SIG-M5 treated with dmso at 0.1 percent for 504 hours (cell line): ENCODE results near the gene TSPAN18.

Experiments
- DNase-seq: peaks from one replicate; lab custom pipeline; 2025; ENCODE audit not compliant: unreplicated experiment; lab: John Stamatoyannopoulos, UW

The TSPAN18 gene

DNA sequence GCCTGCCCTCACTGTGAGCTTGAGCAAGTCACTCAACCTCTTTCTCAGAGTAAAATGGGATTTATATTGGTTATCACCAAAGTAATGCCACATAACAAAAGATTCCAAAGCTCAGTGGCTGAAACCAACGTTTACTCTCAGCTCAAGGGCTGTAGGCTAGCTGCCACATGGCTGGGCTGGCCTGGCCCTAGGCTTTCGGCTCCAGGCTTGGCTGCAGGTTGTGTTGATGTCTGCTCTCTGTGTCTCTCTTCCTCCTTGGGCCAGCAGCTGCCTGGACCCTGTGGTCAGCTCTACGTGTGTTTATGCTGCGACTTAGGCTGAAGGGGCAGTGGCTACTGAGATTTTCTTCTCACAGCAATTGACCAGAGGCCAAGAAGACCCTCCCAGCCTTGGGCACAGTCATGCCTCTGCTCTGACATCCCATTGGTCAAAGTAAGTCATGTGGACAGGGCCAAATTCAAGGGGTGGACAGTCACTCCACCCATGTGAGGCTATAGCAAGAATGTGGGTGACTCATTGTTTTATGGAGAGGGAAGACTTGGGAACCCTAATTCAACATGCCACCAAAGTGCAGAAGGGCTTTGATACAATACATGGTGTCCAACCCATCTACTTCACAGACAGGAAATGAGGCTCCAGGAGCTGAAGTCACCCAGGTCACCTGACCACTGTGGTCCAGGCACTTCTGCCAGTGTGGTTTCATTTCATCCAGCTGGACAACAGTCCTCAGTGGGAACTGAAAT is 90.6 kb downstream of the TSPAN18 start:
- no peak for DNase-seq

DNA sequence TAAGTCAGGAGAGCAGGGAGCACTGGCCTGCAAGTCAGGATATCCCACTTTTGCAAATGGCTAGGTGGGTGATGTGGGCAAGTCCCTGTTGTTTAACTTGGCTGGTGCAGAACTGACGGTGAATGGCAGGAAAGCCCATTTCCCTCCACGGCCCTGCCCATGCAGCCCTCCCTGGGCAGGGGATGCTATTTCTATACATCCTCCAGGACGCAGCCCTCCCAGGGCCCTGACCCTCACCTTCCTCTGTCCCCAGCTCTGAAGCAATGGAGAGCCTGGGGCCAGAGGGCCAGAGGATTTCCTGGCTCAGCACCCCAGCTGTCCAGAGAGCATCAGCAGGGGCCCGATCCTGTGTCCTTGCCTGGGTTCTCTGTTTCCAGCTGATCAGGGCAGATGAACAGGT is 91.3 kb downstream of the TSPAN18 start:
- DNase-seq = no peak

DNA sequence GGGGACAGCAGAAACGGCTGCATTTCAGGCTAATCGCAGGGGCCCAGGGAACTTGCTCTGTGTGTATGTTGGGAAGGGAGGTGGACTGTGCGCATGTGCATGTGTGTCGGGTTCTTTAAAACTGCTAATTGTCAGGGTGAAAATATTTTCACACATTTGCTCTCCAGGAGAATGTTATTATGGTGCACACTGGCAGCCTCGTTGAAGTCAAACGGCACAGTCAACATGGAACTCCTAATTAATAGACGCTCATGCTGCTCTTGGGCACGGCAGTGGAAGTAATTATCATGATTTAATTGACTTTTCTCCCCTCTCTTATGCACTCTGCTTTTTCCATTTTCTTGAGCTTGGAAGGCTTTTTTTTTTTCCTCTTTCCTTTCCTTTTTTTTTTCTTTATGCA is 92.6 kb downstream of the TSPAN18 start:
- no peak for DNase-seq

DNA sequence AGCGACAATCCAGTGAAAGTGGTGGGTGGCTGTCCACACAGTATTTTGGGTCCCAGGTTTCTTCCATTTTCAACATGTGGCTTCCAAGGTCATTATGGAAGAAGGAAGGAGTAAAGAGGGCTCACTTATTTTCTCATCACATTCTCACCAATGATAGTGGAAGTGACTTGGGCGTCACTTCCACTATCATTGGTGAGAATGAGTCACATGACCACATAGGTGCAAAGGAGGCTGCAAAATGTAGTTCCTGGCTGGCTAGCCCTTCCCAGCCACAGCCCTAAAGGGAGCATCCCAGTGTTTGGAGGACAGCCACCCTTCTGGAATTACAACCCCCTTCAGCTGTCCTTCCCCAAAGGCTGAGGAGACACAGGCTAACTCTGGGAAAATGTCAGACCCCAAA is 95.6 kb downstream of the TSPAN18 start:
- DNase-seq = no peak

DNA sequence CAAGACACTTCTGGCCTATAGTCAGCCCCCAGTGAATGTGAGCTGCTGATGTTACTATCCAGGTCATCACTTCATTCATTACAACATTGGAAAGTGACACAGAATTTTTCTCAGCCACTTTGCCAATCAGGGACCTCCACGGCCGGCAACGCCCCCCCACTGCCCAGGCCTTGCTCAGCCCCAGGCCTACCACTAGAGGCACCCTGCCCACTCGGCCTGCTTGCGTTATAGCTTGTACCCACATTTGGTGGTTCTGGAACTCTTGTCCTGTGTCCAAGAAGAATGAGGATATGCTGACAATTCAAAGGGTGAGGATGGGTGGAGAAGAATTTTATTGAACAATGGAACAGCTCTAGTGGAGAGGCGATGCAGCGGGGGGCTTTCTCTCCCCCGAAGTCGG is 96.2 kb downstream of the TSPAN18 start:
- DNase-seq = no peak

DNA sequence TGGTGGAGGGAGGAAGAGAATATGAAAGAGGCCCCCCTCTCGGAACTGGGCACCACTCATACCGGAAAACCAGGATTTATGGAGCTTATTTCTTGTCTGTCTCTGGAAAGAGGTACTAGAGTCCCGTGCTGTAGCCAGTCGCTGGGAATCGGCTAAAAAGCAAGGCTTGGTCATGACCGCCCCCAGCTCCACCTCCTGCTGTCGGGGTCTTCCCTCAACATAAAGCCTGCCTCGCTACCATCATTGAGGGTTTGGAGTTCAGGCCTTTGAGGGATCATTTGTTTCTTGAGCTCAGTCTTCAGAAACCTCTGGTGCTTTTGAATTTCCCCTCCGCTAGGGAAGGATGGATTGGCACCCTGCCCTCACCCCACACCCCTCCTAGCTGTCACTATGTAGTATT is 97.1 kb downstream of the TSPAN18 start:
- no peak for DNase-seq

DNA sequence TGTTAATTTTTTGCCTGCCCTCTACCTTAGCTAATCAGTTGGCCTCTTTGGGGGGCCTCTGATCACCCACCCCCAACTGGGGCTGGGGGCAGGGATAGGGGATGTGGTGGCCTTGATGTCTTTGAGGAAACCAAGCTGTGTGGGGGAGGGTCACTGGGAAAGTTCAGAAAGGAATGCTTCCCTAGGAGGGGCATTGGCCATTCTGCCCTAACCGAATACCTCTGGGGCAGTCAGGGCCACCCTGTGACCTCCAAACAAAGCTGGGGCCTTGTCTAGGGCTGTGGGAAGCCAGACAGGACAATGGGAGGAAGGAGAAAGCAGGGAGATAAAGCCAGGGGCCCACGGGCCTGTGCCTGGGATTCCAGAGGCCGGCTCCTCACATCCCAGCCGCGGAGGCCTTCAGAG is 97.5 kb downstream of the TSPAN18 start:
- no peak for DNase-seq

DNA sequence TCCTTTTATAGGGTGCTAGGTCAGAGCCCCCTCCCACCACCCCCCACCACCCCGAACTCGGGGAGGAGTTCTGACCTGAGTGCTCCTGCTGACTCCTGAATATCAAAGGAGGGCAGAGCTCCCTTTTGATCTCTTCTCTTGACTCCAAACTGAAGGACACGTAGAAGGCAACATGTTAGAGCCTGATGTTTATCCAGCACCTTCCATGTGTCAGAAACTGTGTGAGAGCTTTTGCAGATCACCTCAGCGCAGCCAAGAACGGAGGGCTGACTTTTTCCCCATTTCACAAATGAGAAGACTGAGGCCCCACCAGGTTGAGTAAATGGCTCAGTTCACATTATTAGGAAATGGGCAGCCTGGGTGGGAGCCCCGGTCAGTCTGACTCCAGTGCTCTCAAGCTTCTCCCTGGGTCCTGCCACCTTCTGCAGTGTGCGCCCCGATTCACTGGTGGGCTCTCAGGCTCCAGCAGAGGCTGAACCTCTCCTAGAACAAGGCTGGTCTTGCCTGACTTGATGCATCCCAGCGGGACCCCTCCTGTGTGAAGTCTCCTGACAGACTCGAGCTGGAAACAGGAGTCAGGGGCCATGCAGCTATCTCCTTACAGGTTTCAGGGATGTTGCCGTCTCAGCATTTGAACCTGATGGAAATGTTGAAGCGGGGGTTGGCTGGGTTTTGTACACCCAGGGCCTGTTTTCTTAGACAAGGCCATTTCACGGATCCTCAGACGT is 98.5 kb downstream of the TSPAN18 start:
- DNase-seq = no peak

DNA sequence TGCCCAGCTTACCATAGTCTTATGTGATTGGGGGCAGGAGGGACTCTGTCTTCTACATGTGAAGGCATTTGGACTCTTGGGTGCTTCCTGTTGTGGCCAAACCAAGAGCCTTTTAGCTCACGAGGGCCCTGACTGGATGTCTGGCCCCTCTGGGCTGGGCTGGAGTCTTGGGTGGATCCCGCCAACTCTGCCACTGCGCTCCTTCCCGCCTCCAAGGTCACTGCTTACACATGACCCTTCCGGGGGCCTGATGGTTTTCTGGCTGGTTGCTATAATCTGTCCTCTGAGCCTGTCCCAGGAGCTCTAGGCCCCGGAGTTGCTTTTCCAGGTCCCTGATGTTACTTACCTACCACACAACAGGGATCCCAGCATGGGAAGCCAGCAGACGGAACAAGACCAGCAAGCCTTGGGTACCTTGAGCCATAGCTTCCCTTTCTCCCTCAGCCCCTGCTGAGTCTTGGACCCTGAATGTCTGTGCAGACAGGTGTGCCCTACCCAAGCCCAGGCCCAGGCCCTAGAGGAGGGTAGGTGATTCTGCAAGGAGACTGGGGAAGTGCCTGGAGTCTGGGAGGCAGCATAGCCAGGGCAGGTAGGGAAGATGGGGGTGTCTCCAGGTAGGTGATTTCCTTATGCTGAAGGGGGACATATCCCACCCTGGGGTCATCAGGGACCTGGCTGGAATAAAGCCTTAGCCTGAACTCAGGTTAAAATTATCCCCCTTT is 100.3 kb downstream of the TSPAN18 start:
- DNase-seq = no peak

DNA sequence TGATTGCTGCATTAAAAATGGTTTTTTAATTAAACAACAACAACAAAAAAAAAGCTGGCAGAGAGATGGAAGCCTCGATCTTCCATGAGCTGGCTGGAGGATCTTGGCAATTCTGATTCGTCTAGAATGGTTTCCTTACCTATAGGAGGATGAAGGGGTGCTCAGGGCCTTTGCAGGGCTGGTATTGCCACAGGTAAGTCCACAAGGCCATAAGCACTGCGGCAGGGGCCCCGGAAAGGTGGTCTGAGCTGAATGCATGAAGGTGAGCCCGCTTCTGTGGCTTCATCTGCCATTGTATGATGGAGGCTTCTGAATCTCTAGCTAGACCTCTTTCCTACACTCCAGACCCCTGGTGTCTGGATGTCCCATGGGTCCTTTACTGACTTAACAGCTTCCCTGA is 101.5 kb downstream of the TSPAN18 start:
- no peak for DNase-seq

DNA sequence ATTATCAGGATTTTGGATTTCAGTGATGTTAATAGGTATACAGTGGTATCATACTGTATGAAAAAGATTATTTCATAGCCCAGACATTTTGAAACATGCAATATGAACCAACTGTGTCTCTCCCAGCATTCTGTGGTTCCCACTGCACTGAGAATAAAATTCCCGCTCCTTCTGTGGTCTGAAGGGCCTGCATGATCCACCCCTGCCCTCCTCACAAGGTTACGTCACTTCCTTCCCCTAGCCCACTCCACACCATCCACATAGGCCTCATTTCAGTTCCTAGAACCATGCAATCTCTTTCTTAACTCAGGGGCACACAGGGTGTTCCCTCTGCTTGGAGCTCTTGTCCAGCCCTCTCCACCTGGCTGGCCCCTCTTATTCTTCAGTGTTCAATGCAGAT is 103.1 kb downstream of the TSPAN18 start:
- DNase-seq = no peak

DNA sequence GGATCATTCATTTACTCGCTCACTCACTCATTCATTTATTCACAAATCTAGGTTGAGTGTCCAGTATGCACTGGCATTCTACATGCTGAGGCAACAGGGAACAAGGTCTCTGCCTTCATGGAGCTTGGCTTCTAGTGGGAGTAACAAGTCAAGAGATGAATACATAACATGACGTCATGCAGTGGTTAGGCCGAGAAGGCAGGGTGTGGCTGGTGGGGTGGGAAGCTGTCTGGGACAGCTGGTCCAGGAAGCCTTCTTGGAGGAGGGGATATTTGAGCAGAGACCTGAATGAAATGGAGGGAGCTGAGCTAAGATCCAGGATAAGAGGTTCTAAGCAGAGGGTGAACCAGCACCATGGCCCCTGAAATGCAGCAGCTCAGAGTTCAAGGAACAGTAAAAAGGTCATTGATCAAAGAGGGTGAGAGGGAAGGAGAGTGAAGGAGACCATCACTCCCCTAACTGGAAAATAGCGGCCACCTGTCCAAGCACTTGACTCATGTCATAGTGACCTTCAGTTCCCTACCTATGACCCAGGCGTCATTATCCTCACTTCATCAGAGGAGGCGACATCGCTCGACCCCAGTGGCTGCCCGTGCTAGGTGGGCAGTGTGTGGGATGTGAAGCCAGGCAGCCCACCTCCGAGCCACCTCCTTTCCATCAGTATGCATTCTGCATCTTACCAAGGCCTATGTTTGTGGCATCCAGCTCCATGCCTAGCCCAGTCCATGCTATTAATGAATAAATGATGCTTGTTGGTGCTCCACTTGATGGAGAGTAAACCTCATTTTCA is 105.0 kb downstream of the TSPAN18 start:
- DNase-seq = no peak

DNA sequence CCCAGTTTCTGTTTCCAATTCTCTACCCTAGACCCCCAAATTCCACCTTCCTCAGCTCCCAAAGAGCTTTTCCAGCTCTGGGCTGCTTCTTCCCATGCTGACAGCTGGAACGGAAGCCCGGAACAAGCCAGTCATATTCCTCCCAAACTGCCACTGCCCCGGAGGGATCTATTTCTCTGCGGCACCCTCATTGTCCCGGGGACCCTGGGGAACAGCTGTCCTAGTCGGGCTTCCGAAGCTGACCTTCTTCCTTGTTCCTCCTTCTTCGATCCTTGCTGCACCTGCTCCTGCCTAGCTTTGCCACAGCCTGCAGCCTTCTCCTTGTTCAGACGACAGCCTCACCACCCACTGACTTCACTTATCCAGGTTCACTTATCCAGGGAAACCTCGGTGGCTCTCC is 105.7 kb downstream of the TSPAN18 start:
- no peak for DNase-seq

DNA sequence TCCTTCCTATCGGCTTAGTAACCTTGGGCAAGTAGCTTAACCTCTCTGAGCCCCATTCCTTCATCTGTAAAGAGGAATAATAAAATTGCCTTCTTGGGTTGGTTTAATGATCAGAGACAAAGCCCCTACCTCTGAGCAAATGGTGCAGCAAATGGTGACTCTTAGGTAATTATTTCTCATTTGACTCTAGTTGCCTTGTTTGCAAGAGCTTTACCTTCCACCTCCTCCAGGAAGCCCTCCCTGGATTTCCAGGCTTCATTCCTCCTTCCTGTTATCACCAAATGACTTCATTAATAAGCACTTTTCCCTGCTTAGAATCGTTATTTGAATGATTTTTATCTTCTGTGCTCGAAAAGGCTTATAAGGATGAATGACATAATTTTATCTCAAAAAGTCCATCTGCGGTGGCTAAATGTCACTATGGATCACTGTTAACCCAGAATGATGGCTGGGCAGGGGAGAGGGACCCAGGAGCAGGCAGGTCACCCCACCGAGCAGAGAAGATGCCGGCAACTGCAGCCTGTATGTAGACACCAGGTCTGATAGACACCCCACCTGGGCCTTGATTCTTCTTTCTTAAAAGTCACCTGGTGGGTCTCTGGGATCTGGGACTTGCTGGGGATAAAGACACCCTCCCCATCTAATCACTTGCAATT is 106.6 kb downstream of the TSPAN18 start:
- no peak for DNase-seq

DNA sequence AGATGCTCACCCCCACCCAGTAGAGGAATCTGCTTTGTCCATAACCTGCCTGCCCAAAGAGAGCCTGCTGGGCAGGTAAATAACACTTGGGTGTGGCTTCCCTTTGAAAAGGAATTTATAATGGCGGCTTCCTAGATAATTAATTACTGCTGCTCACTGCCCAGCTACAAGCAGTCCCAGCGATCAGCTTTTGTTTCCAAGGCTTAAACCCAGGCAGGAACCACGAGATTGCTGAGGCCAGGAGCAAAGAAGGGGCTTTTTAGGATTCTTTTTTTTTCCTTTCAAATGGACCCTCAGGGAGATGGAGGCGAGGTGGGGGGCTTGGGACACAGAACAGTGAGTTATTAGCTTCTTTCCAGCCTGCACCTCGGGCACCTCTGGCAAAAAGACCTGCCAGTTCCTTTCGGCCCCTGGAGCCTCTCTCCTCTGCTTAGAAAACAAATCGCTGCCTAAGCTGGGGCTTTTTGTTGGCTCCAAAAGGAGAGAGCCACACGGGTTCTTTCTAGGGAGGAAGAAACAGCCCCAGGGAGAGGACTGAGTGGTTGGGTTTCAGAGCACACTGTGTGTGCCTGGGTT is 107.2 kb downstream of the TSPAN18 start:
- DNase-seq = no peak

DNA sequence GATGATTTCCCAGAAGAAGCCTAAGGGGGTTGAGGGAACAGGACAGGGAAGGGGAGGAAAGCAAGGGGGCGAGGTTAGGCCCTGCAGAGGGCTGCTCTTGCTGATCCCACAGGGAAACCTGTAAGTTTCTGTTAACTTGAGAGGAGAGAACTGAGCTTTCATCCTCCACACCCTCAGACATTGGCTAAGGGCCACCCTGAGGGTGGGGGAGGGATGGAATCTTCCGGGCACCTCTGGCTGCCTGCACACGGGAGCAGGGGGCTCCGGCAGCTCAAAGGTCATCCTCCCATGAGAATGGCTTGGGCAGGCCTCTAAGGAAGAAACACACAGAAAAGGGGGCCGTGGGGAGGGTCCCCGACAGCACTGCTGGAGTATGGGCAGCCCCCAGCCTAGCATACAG is 108.1 kb downstream of the TSPAN18 start:
- no peak for DNase-seq

DNA sequence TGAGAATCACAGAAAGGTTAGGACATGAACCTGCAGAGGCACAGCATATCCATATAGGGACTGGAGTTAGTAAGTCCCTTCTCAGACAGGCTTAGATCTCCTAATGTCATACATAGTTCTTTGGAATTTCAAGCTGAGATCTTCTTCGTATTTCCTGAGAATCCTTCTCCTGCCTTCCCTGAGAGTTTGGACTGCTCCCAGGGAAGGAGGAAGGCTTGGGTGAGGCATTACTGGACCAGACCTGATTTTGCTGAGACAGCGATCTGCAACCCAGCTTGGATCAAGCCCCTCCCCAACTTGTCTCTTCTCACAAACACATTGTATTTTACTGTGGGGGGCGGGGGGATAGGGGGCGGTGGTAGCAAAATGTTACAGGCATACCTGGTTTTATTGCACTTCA is 108.5 kb downstream of the TSPAN18 start:
- no peak for DNase-seq

DNA sequence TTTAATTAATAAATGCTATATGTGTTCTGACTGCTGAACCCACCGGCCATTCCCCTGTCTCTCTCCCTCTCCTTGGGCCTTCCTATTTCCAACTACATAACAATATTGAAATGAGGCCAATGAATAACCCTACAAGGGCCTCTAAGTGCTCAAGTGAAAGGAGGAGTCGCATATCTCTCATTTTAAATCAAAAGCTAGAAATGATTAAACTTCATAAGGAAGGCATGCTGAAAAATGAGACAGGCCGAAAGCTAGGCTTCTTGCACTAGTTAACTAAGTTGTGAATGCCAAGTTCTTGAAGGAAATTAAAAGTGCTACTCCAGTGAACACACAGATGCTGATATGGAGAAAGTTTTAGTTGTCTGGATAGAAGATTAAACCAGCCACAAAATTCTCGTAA is 109.2 kb downstream of the TSPAN18 start:
- DNase-seq = no peak

DNA sequence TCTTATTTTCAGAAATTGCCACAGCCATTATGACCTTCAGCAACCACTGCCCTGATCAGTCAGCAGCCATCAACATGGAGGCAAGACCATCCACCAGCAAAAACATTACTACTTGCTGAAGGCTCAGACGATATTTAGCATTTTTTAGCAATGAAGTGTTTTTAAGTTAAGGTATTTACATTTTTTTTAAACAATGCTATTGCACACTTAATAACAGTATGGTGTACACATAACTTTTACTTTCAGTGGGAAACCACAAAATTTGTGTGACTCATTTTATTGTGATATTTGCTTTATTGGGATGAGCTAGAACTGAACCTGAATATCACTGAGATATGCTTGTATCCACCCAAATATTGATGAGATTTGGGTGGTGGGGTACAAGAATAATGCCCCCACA is 110.9 kb downstream of the TSPAN18 start:
- no peak for DNase-seq

DNA sequence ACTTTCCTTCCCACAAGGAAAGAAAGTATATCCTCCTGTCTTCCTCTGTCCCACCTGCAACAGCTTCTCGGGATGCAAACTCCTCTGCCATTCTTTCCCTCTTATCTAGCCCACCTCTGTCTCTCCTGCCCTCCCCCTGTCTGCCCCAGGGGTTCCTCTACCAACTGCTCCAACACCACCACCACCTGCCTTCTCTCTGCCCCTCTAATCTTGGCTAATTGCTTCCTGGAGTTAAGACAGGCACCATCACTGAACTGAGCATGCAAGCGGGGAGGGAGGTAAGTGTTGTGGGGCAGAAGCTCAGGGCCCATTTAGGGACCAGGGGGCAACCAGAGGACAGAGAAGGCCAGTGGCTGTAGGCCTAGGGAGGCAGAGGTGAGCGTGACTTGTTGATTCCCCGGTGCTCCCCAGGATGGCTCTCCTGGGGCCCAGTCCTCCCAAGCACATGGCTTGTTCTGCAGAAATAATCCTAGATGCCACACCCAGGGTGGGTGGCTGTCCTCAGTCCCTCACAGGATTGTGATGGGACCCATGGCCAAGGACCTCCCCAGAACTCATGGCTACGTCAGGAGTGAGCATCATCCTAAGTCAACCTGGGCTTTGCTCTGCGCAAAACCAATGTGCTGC is 112.8 kb downstream of the TSPAN18 start:
- DNase-seq = no peak
